ENCODE measurements around the gene KLRC3.
A peak's percentile ranks its signal among the peaks of the same experiment; 100 is the strongest.

The KLRC3 gene

DNA sequence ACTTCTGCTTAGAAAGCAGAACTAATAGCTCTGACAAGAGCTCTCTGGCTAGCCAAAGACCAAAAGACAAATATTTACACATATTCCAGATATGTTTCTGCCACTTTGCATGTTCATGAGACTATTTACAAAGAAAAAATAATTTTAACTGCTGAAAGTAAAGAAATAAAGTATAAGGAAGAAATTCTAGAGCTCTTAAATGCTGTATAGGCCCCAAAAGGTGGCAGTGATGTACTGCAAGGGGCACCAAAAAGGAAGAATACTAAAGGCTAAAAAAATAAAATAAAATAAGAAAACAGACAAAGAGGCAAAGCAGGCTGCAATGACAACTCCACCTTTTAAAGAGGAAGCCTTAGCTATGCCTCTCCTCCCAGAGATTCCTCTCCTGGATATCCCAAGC, 53.5 kb downstream of the KLRC3 start:
- Histone ChIP-seq H3K4me1 (ENCODE audit: control insufficient read depth, low read depth, low read length) (peaks cover 41% of the 10 kb centered on the region), H3K36me3 (ENCODE audit: control insufficient read depth, low read depth, low read length) (no peaks in the 10 kb centered on the region), H3K27ac (ENCODE audit: low read length) (no peak overlapping the region), H3K27me3 (ENCODE audit: control insufficient read depth, insufficient read depth, low read length) (no peaks in the 10 kb centered on the region), H3K4me3 (ENCODE audit: low read length) (no peak overlapping the region), H3K9me3 (ENCODE audit: control insufficient read depth, low read depth, low read length) (no peaks in the 10 kb centered on the region), H3K9ac (ENCODE audit: low read length) (no peak overlapping the region)

DNA sequence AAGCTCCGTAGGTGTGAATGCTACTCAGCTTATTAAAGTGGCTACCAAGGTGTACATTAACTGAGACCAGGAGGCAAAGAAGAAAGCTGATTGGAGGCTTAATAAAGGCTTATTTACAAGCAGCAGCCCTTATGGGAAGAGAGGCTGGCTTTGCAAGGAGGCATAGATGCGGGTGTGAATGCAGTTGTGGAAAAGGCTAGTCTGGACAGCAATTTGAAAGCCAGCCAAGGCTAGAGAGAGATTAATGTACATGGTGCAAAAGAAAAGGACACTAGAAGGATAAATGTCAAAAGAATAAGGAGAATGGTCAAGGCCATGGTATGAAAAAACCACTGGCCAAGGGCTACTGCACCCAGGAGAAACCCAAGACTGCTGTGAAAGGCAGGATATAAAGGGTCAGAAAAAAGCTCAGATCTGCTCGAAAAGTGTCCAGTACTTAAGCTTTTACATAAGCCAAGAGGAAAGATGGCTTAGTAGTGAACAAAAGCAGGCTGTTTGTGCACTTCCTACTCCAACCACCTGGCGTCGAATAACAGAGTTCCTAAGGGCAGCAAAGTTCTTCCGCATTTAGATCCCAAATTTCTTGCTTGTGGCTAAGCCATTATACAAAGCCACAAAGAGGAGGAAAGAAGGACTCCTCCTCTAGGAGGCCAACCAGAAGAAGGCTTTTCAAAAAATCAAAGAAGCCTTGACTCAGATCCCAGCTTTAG, 54.5 kb downstream of the KLRC3 start:
- Histone ChIP-seq H3K4me3 (ENCODE audit: low read length) (peak overlapping the region; percentile 69), H3K27ac (ENCODE audit: low read length) (no peak overlapping the region), H3K27me3 (ENCODE audit: control insufficient read depth, insufficient read depth, low read length) (no peaks in the 10 kb centered on the region), H3K9ac (ENCODE audit: low read length) (no peak overlapping the region), H3K36me3 (ENCODE audit: control insufficient read depth, low read depth, low read length) (no peaks in the 10 kb centered on the region), H3K9me3 (ENCODE audit: control insufficient read depth, low read depth, low read length) (no peaks in the 10 kb centered on the region), H3K4me1 (ENCODE audit: control insufficient read depth, low read depth, low read length) (peaks cover 44% of the 10 kb centered on the region)

DNA sequence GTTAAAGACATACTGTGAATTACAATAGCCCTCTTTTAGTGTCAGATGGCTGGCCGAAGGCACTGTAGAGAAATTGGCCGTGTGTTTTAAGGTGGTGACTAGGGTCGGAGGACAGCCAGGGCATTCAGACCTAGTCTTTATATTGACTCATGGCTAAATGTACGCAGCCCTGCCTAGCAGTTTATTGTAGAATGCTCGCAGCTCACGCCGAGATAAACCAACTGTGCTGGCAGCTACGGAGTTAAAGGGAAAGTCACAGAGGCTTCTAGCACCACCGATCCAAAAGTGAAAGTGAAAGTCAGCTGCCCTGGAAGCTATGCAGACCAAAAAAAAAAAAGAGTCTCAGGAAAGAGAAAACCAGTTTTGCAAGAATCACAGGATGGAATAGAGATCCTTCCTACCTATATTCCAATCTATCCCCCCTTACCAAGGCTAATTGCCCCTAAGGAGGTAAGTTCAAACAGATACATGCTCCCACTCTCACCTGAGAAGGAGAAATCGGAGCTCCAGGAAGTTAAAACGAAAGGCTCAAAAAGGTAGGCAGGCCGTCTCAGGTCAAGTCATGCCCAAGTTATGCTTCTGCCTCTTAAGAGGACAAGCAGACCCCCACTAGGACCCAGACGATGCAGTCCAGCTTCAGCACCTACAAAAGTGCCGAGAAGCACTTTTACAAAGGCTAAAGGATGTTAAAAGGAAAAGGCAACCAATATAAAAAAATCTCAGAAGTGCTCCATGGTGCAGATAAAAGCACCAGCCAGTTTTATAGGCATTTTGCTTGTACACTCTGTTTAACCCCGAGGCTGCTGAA, 55.4 kb downstream of the KLRC3 start:
- Histone ChIP-seq H3K9me3 (ENCODE audit: control insufficient read depth, low read depth, low read length) (no peaks in the 10 kb centered on the region), H3K4me3 (ENCODE audit: low read length) (peak overlapping the region; percentile 69), H3K9ac (ENCODE audit: low read length) (peak overlapping the region; percentile 31), H3K27ac (ENCODE audit: low read length) (no peak overlapping the region), H3K4me1 (ENCODE audit: control insufficient read depth, low read depth, low read length) (peaks cover 44% of the 10 kb centered on the region), H3K36me3 (ENCODE audit: control insufficient read depth, low read depth, low read length) (no peaks in the 10 kb centered on the region), H3K27me3 (ENCODE audit: control insufficient read depth, insufficient read depth, low read length) (no peaks in the 10 kb centered on the region)

DNA sequence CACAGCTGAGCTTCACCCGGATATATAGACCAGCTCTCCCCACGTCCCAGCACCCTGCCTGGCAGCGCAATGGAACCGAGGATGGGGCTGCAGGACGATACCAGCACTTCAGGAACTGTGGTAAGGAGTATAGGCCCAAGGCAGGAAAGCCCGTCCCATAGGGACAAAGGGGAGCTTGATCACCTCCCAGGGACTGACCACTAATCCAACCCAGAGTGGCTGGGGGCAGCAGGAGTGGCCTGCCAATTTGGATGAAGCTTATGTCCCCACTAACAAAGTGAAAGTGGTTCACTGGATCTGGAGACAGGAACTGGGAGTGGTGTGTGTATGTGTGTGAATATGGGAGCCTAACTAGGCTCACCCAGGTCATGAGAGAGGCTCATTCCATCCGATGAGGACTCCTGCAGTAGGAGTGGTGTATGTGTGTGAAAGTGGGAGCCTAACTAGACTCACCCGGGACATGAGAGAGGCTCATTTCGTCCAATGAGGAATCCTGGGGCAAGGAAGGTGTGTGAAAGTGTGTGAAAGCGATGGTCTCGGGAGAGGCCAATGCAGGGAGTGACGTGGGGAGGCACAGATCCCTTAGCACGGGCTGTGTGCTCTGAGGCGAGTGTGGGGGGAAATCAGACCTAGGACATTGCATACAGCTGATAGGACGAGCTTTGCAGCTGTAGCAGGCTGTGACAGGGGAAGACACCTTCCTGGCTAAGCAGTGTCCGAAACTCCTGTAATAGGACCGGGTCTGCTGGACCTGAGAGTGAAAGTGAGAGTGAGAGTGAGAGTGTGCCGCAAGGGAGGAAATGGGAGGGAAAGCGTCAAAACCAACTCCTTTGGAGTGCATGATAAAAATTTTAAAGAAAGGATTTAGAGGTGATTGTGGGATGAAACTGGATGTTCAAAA, 56.2 kb downstream of the KLRC3 start:
- Histone ChIP-seq H3K9me3 (ENCODE audit: control insufficient read depth, low read depth, low read length) (no peaks in the 10 kb centered on the region), H3K9ac (ENCODE audit: low read length) (peak overlapping the region; percentile 31), H3K36me3 (ENCODE audit: control insufficient read depth, low read depth, low read length) (no peaks in the 10 kb centered on the region), H3K27ac (ENCODE audit: low read length) (no peak overlapping the region), H3K27me3 (ENCODE audit: control insufficient read depth, insufficient read depth, low read length) (no peaks in the 10 kb centered on the region), H3K4me1 (ENCODE audit: control insufficient read depth, low read depth, low read length) (peaks cover 44% of the 10 kb centered on the region), H3K4me3 (ENCODE audit: low read length) (peak overlapping the region; percentile 69)

DNA sequence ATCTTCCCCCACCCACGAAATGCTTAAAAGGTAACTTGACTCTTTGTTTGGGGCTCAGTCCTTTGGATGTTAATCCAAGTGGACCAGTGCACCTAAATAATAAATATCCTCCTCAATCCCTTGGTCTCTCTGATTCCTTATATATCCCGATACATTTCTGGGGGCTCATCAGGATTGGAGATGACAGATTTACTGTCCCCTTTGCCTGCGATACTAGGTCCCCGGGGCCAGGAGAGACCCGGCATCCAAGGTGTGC, 56.8 kb downstream of the KLRC3 start:
- Histone ChIP-seq H3K4me3 (ENCODE audit: low read length) (peak overlapping the region; percentile 69), H3K9ac (ENCODE audit: low read length) (no peak overlapping the region), H3K4me1 (ENCODE audit: control insufficient read depth, low read depth, low read length) (peaks cover 44% of the 10 kb centered on the region), H3K9me3 (ENCODE audit: control insufficient read depth, low read depth, low read length) (no peaks in the 10 kb centered on the region), H3K27me3 (ENCODE audit: control insufficient read depth, insufficient read depth, low read length) (no peaks in the 10 kb centered on the region), H3K27ac (ENCODE audit: low read length) (no peak overlapping the region), H3K36me3 (ENCODE audit: control insufficient read depth, low read depth, low read length) (no peaks in the 10 kb centered on the region)

DNA sequence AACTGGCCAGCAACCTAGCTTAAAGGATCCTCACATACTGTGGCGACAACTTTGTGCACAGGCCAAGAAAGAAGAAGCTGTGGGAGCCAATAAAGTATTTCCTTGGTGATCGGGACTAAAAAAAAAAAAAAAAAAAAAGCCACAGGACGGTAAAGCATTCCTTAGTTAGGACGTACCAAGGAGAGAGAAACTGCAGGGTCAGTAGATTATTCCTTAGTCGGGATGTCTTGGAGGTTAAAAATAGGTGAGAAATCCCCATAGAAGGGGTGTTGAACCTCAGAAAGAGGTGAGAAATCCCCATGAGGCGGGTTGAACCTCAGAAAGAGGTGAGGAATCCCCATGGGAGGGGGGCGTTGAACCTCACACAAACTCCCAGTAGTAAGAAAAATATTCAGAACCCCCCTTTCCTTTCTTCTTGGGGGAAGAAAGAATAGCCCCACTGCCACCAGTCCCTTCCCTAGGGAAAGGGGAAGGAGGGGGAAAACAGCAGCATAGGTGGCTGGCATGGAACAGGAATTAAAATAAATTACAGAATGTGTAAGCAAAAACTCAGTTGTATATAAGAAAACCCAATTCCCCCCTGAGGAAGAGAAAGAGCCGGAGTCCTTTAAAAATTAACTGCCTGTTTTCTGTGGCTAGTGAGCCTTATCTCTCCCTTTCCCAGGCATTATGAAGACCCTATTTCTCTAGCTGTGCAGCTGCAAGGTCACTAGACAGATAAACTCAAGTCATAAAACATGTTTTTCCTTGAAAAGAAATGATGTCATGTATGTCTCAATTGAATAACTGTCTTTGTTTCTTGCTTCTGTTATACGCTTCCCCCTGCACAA, 57.4 kb downstream of the KLRC3 start:
- Histone ChIP-seq H3K4me3 (ENCODE audit: low read length) (peak overlapping the region; percentile 69), H3K36me3 (ENCODE audit: control insufficient read depth, low read depth, low read length) (no peaks in the 10 kb centered on the region), H3K9ac (ENCODE audit: low read length) (no peak overlapping the region), H3K9me3 (ENCODE audit: control insufficient read depth, low read depth, low read length) (no peaks in the 10 kb centered on the region), H3K27me3 (ENCODE audit: control insufficient read depth, insufficient read depth, low read length) (no peaks in the 10 kb centered on the region), H3K4me1 (ENCODE audit: control insufficient read depth, low read depth, low read length) (peaks cover 44% of the 10 kb centered on the region), H3K27ac (ENCODE audit: low read length) (no peak overlapping the region)

DNA sequence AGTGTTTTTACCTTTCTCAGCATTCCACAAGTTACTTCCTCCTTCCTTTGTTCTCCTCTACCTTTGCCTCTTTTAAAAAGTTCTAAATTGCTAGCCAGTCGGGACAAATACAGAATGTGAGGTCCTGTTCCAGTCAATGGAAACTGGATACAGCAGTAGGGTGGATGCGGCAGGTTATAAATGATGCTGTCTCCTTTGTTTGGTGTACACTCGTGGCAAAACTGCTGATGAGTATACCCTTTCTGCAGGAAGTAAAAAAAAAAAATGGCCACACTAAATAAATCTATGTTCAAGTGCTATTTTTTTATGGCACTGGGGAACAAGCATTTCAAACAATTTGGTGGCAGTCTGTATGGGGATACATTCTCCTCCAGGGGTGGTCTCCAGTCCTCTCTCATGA, 58.1 kb downstream of the KLRC3 start:
- Histone ChIP-seq H3K4me1 (ENCODE audit: control insufficient read depth, low read depth, low read length) (peaks cover 44% of the 10 kb centered on the region), H3K4me3 (ENCODE audit: low read length) (no peak overlapping the region), H3K27ac (ENCODE audit: low read length) (no peak overlapping the region), H3K36me3 (ENCODE audit: control insufficient read depth, low read depth, low read length) (no peaks in the 10 kb centered on the region), H3K27me3 (ENCODE audit: control insufficient read depth, insufficient read depth, low read length) (no peaks in the 10 kb centered on the region), H3K9me3 (ENCODE audit: control insufficient read depth, low read depth, low read length) (no peaks in the 10 kb centered on the region), H3K9ac (ENCODE audit: low read length) (no peak overlapping the region)
